CD14-positive monocyte (primary cell): ENCODE measurements around the gene ZFP57. TPM values are rescaled to one million over a fixed set of nuclear protein-coding genes. Genes with fewer than 3 reads are reported as not detected.
A peak's percentile ranks its signal among the peaks of the same experiment; 100 is the strongest.

Experiments
- DNase-seq, 3 donors: peaks; one replicate each; pipeline ENCODE4 v3.0.0-alpha.2; 2011 to 2022
- H2AFZ ChIP-seq: 2 replicates; pipeline ENCODE4 v1.6.0; 2012; ENCODE audit warnings: mild to moderate bottlenecking, low read depth, low read length, inconsistent platforms; ENCODE audit not compliant: insufficient read depth, poor library complexity, severe bottlenecking
- H3K27ac ChIP-seq, 2 donors: 1 replicate in 1 of 2; 2 replicates in 1 of 2; pipeline ENCODE4 v1.5.1; 2012 to 2013; ENCODE audit warnings: low read length in 2 of 2, control low read depth in 1 of 2, inconsistent platforms in 1 of 2, low read depth in 1 of 2, mild to moderate bottlenecking in 1 of 2
- H3K27me3 ChIP-seq, 2 donors: one replicate each; pipeline versions ENCODE4 v1.6.0 to v1.6.1; 2011 to 2013; ENCODE audit warnings: low read length in 2 of 2; ENCODE audit not compliant: control insufficient read depth in 2 of 2, insufficient read depth in 2 of 2
- H3K36me3 ChIP-seq, 2 donors: replicated peaks in 1 of 2; 1 replicate in 1 of 2; 2 replicates in 1 of 2; pipeline versions ENCODE4 v1.5.1 to v1.6.1; 2012 to 2013; ENCODE audit warnings: low read length in 2 of 2, control low read depth in 1 of 2, inconsistent platforms in 1 of 2, mild to moderate bottlenecking in 1 of 2; ENCODE audit not compliant: insufficient read depth in 2 of 2, control insufficient read depth in 1 of 2
- H3K4me1 ChIP-seq, 2 donors: 1 replicate in 1 of 2; 2 replicates in 1 of 2; pipeline versions ENCODE4 v1.5.1 to v1.6.1; 2012 to 2013; ENCODE audit warnings: low read length in 2 of 2, control low read depth in 1 of 2, inconsistent platforms in 1 of 2, mild to moderate bottlenecking in 1 of 2, moderate library complexity in 1 of 2; ENCODE audit not compliant: insufficient read depth in 2 of 2, control insufficient read depth in 1 of 2
- H3K4me2 ChIP-seq: replicated peaks from 2 replicates; pipeline ENCODE3; 2012; ENCODE audit warnings: low read length, moderate library complexity, mild to moderate bottlenecking; ENCODE audit not compliant: poor library complexity, severe bottlenecking; ENCODE audit errors: extremely low read depth
- H3K4me3 ChIP-seq, 3 experiments: fragments of 200-600 bp in 1 of 3; sonication (generic) in 1 of 3; replicated peaks in 1 of 3; 1 replicate in 2 of 3; 2 replicates in 1 of 3; pipeline ENCODE4 v1.5.1; 2011 to 2013; ENCODE audit warnings: low read length in 3 of 3, mild to moderate bottlenecking in 3 of 3, control low read depth in 2 of 3, low read depth in 2 of 3, inconsistent platforms in 1 of 3, moderate library complexity in 1 of 3
- H3K79me2 ChIP-seq: 2 replicates; pipeline ENCODE4 v1.6.0; 2012; ENCODE audit warnings: mild to moderate bottlenecking, control low read depth, inconsistent platforms, low read length, moderate library complexity; ENCODE audit not compliant: insufficient read depth
- H3K9ac ChIP-seq: 2 replicates; pipeline ENCODE4 v1.6.0; 2017; ENCODE audit warnings: low read length, mild to moderate bottlenecking; ENCODE audit not compliant: insufficient read depth, poor library complexity, severe bottlenecking
- H3K9me3 ChIP-seq, 2 donors: replicated peaks in 1 of 2; 1 replicate in 1 of 2; 2 replicates in 1 of 2; pipeline versions ENCODE4 v1.5.1 to v1.6.1; 2012 to 2013; ENCODE audit warnings: low read length in 2 of 2, control low read depth in 1 of 2; ENCODE audit not compliant: control insufficient read depth in 1 of 2, insufficient read depth in 1 of 2
- H4K20me1 ChIP-seq: 2 replicates; pipeline ENCODE4 v1.6.0; 2012; ENCODE audit warnings: mild to moderate bottlenecking, low read length, control low read depth, moderate library complexity; ENCODE audit not compliant: insufficient read depth
- H3K27ac Mint-ChIP-seq, 7 donors: one replicate each; pipeline ENCODE4 v1.8.0; 2020; ENCODE audit warnings: mild to moderate bottlenecking in 7 of 7, mixed read lengths in 7 of 7, moderate library complexity in 6 of 7, inconsistent platforms in 2 of 7
- H3K27me3 Mint-ChIP-seq, 3 donors: one replicate each; pipeline ENCODE4 v1.8.0; 2021 to 2022; ENCODE audit warnings: low read depth in 3 of 3, mild to moderate bottlenecking in 3 of 3, mixed read lengths in 3 of 3, moderate library complexity in 3 of 3, inconsistent platforms in 1 of 3
- H3K36me3 Mint-ChIP-seq, 2 donors: one replicate each; pipeline ENCODE4 v1.8.0; 2020; ENCODE audit warnings: mixed read lengths in 2 of 2, inconsistent platforms in 1 of 2, mild to moderate bottlenecking in 1 of 2
- H3K4me1 Mint-ChIP-seq: one replicate; pipeline ENCODE4 v1.8.0; 2020; ENCODE audit warnings: mild to moderate bottlenecking, mixed read lengths
- H3K4me3 Mint-ChIP-seq, 2 donors: one replicate each; pipeline ENCODE4 v1.8.0; 2020; ENCODE audit warnings: mild to moderate bottlenecking in 2 of 2, mixed read lengths in 2 of 2, moderate library complexity in 1 of 2
- H3K9me3 Mint-ChIP-seq, 7 donors: one replicate each; pipeline ENCODE4 v1.8.0; 2020 to 2022; ENCODE audit warnings: mixed read lengths in 7 of 7, mild to moderate bottlenecking in 6 of 7, moderate library complexity in 6 of 7, inconsistent platforms in 2 of 7
- WGBS: methylation state at CpG from one replicate; pipeline ENCODE4 v1.1.5; 2013; ENCODE audit warnings: missing lambda C conversion rate; ENCODE audit not compliant: insufficient coverage; 5-methylcytosine and 5-hydroxymethylcytosine counted together
- intact Hi-C, 2 donors: fragments of 100-400 bp; cut with micrococcal nuclease; formaldehyde crosslinking; loops; one replicate each; pipeline versions ENCODE4 v1.15.0 to v1.15.1; 2023
- polyA plus RNA-seq, 3 donors: library from polyadenylated mRNA; depleted of rRNA in 1 of 3; unstranded in 2 of 3; stranded (reverse) in 1 of 3; fragments of 300-500 nt in 2 of 3; fragments of >200 nt in 1 of 3; fragmentation: Illumina TruSeq in 2 of 3; gene quantifications; 1 replicate in 2 of 3; 2 replicates in 1 of 3; pipeline ENCODE4 v1.2.3, GENCODE V29; 2012 to 2021
- TF ChIP-seq, protein P1 (sequence below): fragments of 200-600 bp; IDR thresholded peaks from one replicate; pipeline ENCODE4 v1.8.0; 2022; ENCODE audit warnings: antibody characterized with exemption, mild to moderate bottlenecking

The ZFP57 gene
- polyA plus RNA-seq, 3 donors: 0.72 TPM; not detected in 2

GRCh38 chr6:29632789-29633533 lies 48.0 kb downstream of the ZFP57 start, which contains the start of gene GABBR1:
Gene GABBR1, minus strand, starts transcription at chr6:29633183. Its CDS starts 798 bp downstream, at chr6:29632385.
- peak within 1 kb of the TSS; percentile 77 to 96 (median 85) for H3K4me3 ChIP-seq
- Mint-ChIP-seq H3K4me1 (peaks cover 66% of the 10 kb centered on the region), H3K9me3 (peaks cover 0 to 5% (median 1%) of the 10 kb centered on the region in 7 donors), H3K36me3 (peaks cover 21 to 24% of the 10 kb centered on the region in 2 donors), H3K4me3 (peak within 1 kb of the TSS; percentile 90 to 97), H3K27me3 (peaks cover 32 to 43% (median 36%) of the 10 kb centered on the region in 3 donors), H3K27ac (peak within 1 kb of the TSS; percentile 84 to 94 (median 90))
- H3K4me1 ChIP-seq: peaks cover 50 to 62% of the 10 kb centered on the region in 2 donors
- 0% methylated on average over 28 of the region's 57 CpGs for WGBS
- intact Hi-C loops: no loop called here
- no peaks in the 10 kb centered on the region for H3K9me3 ChIP-seq
- peaks cover 2 to 39% of the 10 kb centered on the region in 2 donors for H3K27me3 ChIP-seq
- peaks cover 14% of the 10 kb centered on the region for H3K79me2 ChIP-seq
- no peaks in the 10 kb centered on the region for H3K36me3 ChIP-seq
- H3K27ac ChIP-seq: peak within 1 kb of the TSS; percentile 52 to 75
- peak within 1 kb of the TSS; percentile 94 for H2AFZ ChIP-seq
- TF ChIP-seq, protein P1, sequence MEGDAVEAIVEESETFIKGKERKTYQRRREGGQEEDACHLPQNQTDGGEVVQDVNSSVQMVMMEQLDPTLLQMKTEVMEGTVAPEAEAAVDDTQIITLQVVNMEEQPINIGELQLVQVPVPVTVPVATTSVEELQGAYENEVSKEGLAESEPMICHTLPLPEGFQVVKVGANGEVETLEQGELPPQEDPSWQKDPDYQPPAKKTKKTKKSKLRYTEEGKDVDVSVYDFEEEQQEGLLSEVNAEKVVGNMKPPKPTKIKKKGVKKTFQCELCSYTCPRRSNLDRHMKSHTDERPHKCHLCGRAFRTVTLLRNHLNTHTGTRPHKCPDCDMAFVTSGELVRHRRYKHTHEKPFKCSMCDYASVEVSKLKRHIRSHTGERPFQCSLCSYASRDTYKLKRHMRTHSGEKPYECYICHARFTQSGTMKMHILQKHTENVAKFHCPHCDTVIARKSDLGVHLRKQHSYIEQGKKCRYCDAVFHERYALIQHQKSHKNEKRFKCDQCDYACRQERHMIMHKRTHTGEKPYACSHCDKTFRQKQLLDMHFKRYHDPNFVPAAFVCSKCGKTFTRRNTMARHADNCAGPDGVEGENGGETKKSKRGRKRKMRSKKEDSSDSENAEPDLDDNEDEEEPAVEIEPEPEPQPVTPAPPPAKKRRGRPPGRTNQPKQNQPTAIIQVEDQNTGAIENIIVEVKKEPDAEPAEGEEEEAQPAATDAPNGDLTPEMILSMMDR: no peak
- peaks cover 33% of the 10 kb centered on the region for H4K20me1 ChIP-seq
- DNase-seq: peak; percentile 55 to 59 (median 58)
- H3K9ac ChIP-seq: peak within 1 kb of the TSS; percentile 68
- H3K4me2 ChIP-seq: peak within 1 kb of the TSS; percentile 99

DNA sequence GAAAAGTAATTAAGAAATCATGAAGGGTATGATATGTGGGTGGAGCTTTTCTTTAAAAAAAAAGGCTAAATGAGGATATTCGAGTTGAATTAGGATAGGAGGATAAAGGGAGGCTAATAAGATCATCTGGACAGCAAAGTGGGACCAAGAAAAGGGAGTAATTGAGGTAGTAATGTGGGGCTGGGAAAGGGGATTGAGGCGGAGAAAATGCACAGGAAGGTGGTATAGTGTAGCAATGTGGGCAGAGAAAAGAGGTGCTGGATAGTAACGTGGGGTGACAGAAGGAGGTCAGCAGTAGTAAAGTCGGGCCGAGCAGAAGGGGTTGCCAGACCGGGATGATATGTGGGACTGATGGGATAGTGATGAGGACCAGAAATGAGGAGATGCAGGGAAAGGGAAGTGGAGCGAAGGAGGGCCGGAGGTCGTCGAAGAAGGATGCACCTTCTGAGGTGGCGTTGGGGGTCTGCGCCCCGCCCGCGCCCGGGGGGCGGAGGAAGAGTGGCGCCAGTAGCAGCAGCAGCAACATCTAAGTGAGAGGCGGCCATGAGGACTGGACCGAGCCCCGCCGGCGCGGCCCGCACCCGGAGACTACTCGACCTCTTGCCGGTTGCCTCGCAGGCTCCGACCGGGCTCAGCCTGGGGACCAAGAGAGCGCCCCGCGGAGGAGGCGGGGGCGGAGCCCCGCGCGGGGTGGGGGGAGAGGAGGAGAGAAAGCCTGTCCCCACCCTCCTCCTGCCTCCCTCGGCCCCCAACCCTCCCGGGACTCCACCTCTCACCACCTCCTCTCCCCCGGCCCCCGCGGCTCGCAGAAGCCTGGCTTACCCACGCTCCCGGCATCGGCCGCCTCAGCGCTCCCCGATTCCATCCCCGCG lies 48.9 kb downstream of the ZFP57 start:
- Histone ChIP-seq H3K27me3 (peaks cover 2 to 47% of the 10 kb centered on the region in 2 donors), H3K9me3 (no peaks in the 10 kb centered on the region), H3K4me1 (peaks cover 55 to 65% of the 10 kb centered on the region in 2 donors), H3K4me2 (peak overlapping the region; percentile 99), H3K79me2 (peaks cover 14% of the 10 kb centered on the region), H3K27ac (no peak overlapping the region), H3K36me3 (no peaks in the 10 kb centered on the region), H2AFZ (peak overlapping the region; percentile 94), H3K4me3 (peak overlapping the region; percentile 77 to 96 (median 85)), H4K20me1 (peaks cover 36% of the 10 kb centered on the region), H3K9ac (peak overlapping the region; percentile 68)
- Mint-ChIP-seq H3K4me3 (peak overlapping the region; percentile 85 to 97), H3K9me3 (peaks cover 0 to 5% (median 1%) of the 10 kb centered on the region in 7 donors), H3K27ac (peak overlapping the region in 4 of 7 donors; percentile 38 to 79 (median 70)), H3K36me3 (peaks cover 21 to 24% of the 10 kb centered on the region in 2 donors), H3K4me1 (peaks cover 66% of the 10 kb centered on the region), H3K27me3 (peaks cover 33 to 50% (median 36%) of the 10 kb centered on the region in 3 donors)
- TF ChIP-seq, protein P1: no peak
- WGBS: 6% methylated on average over 27 of the region's 53 CpGs
- DNase-seq: no peak
- intact Hi-C loops: no loop called here
